Measurements from ENCODE around the gene SDK1. TPM values are rescaled to one million over a fixed set of nuclear protein-coding genes. Genes with fewer than 3 reads are reported as not detected.

The SDK1 gene
- total and polyA plus RNA-seq, 2 experiments from 2014 or later, result 2.1 to 10.0 TPM

- TF ChIP-seq ZNF462 (CRISPR knock-in tag; IDR thresholded peaks at IDR 0.05), result no peak
- TF ChIP-seq CREB1 (CRISPR knock-in tag; IDR thresholded peaks at IDR 0.05; ENCODE audit: low read depth), result no peak
- no peak for TF ChIP-seq EZH2phosphoT487 (IDR thresholded peaks at IDR 0.05; ENCODE audit: unreplicated experiment)
- no peak for TF ChIP-seq NANOG (IDR thresholded peaks at IDR 0.05; ENCODE audit: borderline replicate concordance)
- TF ChIP-seq JUNB (IDR thresholded peaks at IDR 0.05; ENCODE audit: unreplicated experiment), result no peak
- TF ChIP-seq POLR2AphosphoS5 (IDR thresholded peaks at IDR 0.05; ENCODE audit: low read depth), result no peak
Observed at GRCh38 chr7:4281231-4281993, 980.4 kb downstream of the SDK1 start (continued).

GRCh38 chr7:4282434-4283223 is 981.6 kb downstream of the SDK1 start:
- Mint-ChIP-seq H3K4me3 (no peak overlapping the region), H3K27ac (no peak overlapping the region)
- no peak for TF ChIP-seq ZNF114 (CRISPR knock-in tag; IDR thresholded peaks at IDR 0.05)
- no peak for TF ChIP-seq ZNF331 (CRISPR knock-in tag; IDR thresholded peaks at IDR 0.05; ENCODE audit: low read depth)
- TF ChIP-seq ZNF462 (CRISPR knock-in tag; IDR thresholded peaks at IDR 0.05), result no peak
- no peak for TF ChIP-seq EZH2phosphoT487 (IDR thresholded peaks at IDR 0.05; ENCODE audit: unreplicated experiment)

More at GRCh38 chr7:4282434-4283223, 981.6 kb downstream of the SDK1 start:
- peaks cover 6% of the 10 kb centered on the region; the same call in 2 of the 3 replicates for H3K4me1 Mint-ChIP-seq
- Histone ChIP-seq H3K27ac (ENCODE audit: low read depth) (no peak overlapping the region), H3F3A (replicated peaks; ENCODE audit: low read depth) (no peaks in the 10 kb centered on the region), H3K27me3 (ENCODE audit: insufficient read depth) (no peaks in the 10 kb centered on the region), H4K20me1 (replicated peaks; ENCODE audit: insufficient read depth) (no peaks in the 10 kb centered on the region), H3K4me2 (no peak overlapping the region), H3K79me2 (replicated peaks; ENCODE audit: insufficient read depth) (no peaks in the 10 kb centered on the region), H3K36me3 (ENCODE audit: insufficient read depth) (no peaks in the 10 kb centered on the region), H3K4me1 (ENCODE audit: insufficient read depth) (no peaks in the 10 kb centered on the region), H3K9me2 (ENCODE audit: insufficient read depth) (no peaks in the 10 kb centered on the region; the same call in 1 of the 2 replicates), H2AFZ (no peak overlapping the region), H3K4me3 (no peak overlapping the region)
- no peaks in the 10 kb centered on the region for H3K36me3 Mint-ChIP-seq (ENCODE audit: low read depth)
- DNase-seq (ENCODE audit: low spot score) (no peak), ATAC-seq (no peak)
- no peaks in the 10 kb centered on the region for H3K27me3 Mint-ChIP-seq (ENCODE audit: insufficient read depth, low read depth, poor library complexity)
- H3K9me3 Mint-ChIP-seq, result peaks cover 50% of the 10 kb centered on the region

Data from GM23338 (cell line).